Upper lobe of right lung (tissue), 1 donor: Measurements from ENCODE around the gene ENPP3. TPM values are rescaled to one million over a fixed set of nuclear protein-coding genes. Genes with fewer than 3 reads are reported as not detected.
"Not testable (repeated sequence)": the region's sequence is repeated elsewhere in the genome, so short reads cannot be mapped to it uniquely, and the experiment has no call there.

ENCODE experiments used
- ATAC-seq: fragments of 200-7000 bp; cut with Tn5 transposase; one replicate; pipeline ENCODE4 v1.9.1; 2020; ENCODE audit warnings: mild to moderate bottlenecking, moderate library complexity
- DNase-seq: peaks from one replicate; pipeline ENCODE4 v3.0.0-alpha.2; 2020
- H3K27ac ChIP-seq: fragments of 200-600 bp; one replicate; pipeline ENCODE4 v1.8.0; 2022
- H3K27me3 ChIP-seq: fragments of 200-600 bp; one replicate; pipeline ENCODE4 v1.8.0; 2022; ENCODE audit warnings: mild to moderate bottlenecking
- H3K36me3 ChIP-seq: fragments of 200-600 bp; one replicate; pipeline ENCODE4 v1.8.0; 2022
- H3K4me1 ChIP-seq: fragments of 200-600 bp; one replicate; pipeline ENCODE4 v1.8.0; 2022
- H3K4me3 ChIP-seq: fragments of 200-600 bp; one replicate; pipeline ENCODE4 v1.8.0; 2022; ENCODE audit warnings: mild to moderate bottlenecking
- H3K9me3 ChIP-seq: fragments of 200-600 bp; one replicate; pipeline ENCODE4 v1.8.0; 2022
- CTCF ChIP-seq: fragments of 200-600 bp; IDR thresholded peaks from one replicate; pipeline ENCODE4 v1.8.0; 2022; ENCODE audit warnings: antibody characterized with exemption
- intact Hi-C: fragments of 100-400 bp; cut with DNase I; formaldehyde crosslinking; loops from one replicate; pipeline ENCODE4 v1.11.0; 2022
- total RNA-seq: library from RNA; stranded (reverse); fragmentation: NEBNext Ultra II Directional; extraction: Animal tissue kit (Norgen Biotek cat#: 25700); gene quantifications from one replicate; pipeline ENCODE4 v1.2.1, GENCODE V29; 2021
- donor health status: DM: no; HTN: yes; CAD: no; lungs with severe emphysema.

The ENPP3 gene
- total RNA-seq, 1 donor from 2014 or later, result 0.87 TPM

GRCh38 chr6:131696956-131697355, 59.9 kb downstream of the ENPP3 start:
- no peak for TF ChIP-seq CTCF
- no peaks in the 10 kb centered on the region for H3K4me1 ChIP-seq
- no peak overlapping the region for H3K27ac ChIP-seq
- no peaks in the 10 kb centered on the region for H3K9me3 ChIP-seq
- no peak for DNase-seq
- ATAC-seq, result no peak
- no peaks in the 10 kb centered on the region for H3K27me3 ChIP-seq
- intact Hi-C loops, result loop anchor here (10.0 kb wide), 1 partner anchor 208 kb away; no protein-coding TSS in a partner anchor
- H3K4me3 ChIP-seq, result no peak overlapping the region
- no peaks in the 10 kb centered on the region for H3K36me3 ChIP-seq

GRCh38 chr6:131700851-131701250, 63.7 kb downstream of the ENPP3 start:
- H3K27me3 ChIP-seq, H3K36me3 ChIP-seq, H3K4me1 ChIP-seq, intact Hi-C loops, H3K9me3 ChIP-seq, H3K4me3 ChIP-seq, H3K27ac ChIP-seq, DNase-seq: not testable (repeated sequence)
- peak; percentile 26 for ATAC-seq

- intact Hi-C loops, DNase-seq, H3K36me3 ChIP-seq, H3K4me1 ChIP-seq, H3K27ac ChIP-seq, H3K9me3 ChIP-seq, ATAC-seq, H3K27me3 ChIP-seq, H3K4me3 ChIP-seq: not testable (repeated sequence)
Observed at GRCh38 chr6:131703905-131704304, 66.8 kb downstream of the ENPP3 start.

- H3K9me3 ChIP-seq, H3K36me3 ChIP-seq, intact Hi-C loops, DNase-seq, H3K27ac ChIP-seq, ATAC-seq, H3K4me3 ChIP-seq, H3K27me3 ChIP-seq, H3K4me1 ChIP-seq: not testable (repeated sequence)
Observed at GRCh38 chr6:131710917-131711316, 73.8 kb downstream of the ENPP3 start, which contains the start of gene CTAGE9. CTAGE9 (minus strand) TSS chr6:131711017; CDS start chr6:131711017, 0 bp downstream.

GRCh38 chr6:131715567-131715966, 78.5 kb downstream of the ENPP3 start:
- H3K4me1 ChIP-seq, H3K27me3 ChIP-seq, H3K4me3 ChIP-seq, intact Hi-C loops, H3K27ac ChIP-seq, H3K9me3 ChIP-seq, H3K36me3 ChIP-seq, DNase-seq: not testable (repeated sequence)
- peak; percentile 66 for ATAC-seq

GRCh38 chr6:131717836-131718542, 80.9 kb downstream of the ENPP3 start:
- ATAC-seq (no peak), DNase-seq (no peak)
- Histone ChIP-seq H3K27me3 (no peaks in the 10 kb centered on the region), H3K9me3 (no peaks in the 10 kb centered on the region), H3K4me1 (no peaks in the 10 kb centered on the region), H3K36me3 (no peaks in the 10 kb centered on the region), H3K27ac (no peak overlapping the region), H3K4me3 (no peak overlapping the region)
- TF ChIP-seq CTCF, result no peak
- intact Hi-C loops, result no loop called here

GRCh38 chr6:131721161-131721560, 84.1 kb downstream of the ENPP3 start:
- no peaks in the 10 kb centered on the region for H3K4me1 ChIP-seq
- no peak overlapping the region for H3K27ac ChIP-seq
- no peak overlapping the region for H3K4me3 ChIP-seq
- ATAC-seq (no peak), DNase-seq (no peak)
- H3K27me3 ChIP-seq, result no peaks in the 10 kb centered on the region
- TF ChIP-seq CTCF, result no peak
- intact Hi-C loops, result no loop called here
- H3K36me3 ChIP-seq, result no peaks in the 10 kb centered on the region
- H3K9me3 ChIP-seq, result no peaks in the 10 kb centered on the region

- ATAC-seq, result no peak
Observed at GRCh38 chr6:131724114-131724513, 87.0 kb downstream of the ENPP3 start.

More at GRCh38 chr6:131724114-131724513, 87.0 kb downstream of the ENPP3 start:
- Histone ChIP-seq H3K27me3 (no peaks in the 10 kb centered on the region), H3K4me3 (no peak overlapping the region), H3K27ac (no peak overlapping the region), H3K9me3 (no peaks in the 10 kb centered on the region), H3K4me1 (no peaks in the 10 kb centered on the region), H3K36me3 (no peaks in the 10 kb centered on the region)
- intact Hi-C loops, result no loop called here
- no peak for DNase-seq
- TF ChIP-seq CTCF, result no peak
